ENCODE data around the gene ATG7.

DNA sequence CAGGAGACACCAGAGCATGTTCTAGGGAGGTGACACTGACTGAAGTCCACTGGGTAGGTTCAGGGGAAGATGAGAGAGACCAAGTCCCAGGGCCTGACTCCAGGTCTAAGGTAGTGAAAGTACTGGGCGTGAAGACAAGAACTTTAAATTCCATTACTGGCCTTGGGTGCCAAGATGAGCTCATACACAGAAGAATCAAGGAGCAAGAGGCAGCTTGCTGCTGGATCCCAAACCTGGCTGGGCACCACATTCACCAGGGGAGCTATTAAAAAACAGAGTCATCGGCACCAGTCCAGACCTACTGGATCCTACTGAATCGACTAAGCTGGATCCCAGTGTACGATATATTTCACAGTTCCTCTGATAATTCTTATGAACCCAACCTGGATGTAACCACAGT lies 42.1 kb upstream of the ATG7 start:
- no peak for TF ChIP-seq POLR2A (IDR thresholded peaks at IDR 0.05)
- TF ChIP-seq, protein P1, sequence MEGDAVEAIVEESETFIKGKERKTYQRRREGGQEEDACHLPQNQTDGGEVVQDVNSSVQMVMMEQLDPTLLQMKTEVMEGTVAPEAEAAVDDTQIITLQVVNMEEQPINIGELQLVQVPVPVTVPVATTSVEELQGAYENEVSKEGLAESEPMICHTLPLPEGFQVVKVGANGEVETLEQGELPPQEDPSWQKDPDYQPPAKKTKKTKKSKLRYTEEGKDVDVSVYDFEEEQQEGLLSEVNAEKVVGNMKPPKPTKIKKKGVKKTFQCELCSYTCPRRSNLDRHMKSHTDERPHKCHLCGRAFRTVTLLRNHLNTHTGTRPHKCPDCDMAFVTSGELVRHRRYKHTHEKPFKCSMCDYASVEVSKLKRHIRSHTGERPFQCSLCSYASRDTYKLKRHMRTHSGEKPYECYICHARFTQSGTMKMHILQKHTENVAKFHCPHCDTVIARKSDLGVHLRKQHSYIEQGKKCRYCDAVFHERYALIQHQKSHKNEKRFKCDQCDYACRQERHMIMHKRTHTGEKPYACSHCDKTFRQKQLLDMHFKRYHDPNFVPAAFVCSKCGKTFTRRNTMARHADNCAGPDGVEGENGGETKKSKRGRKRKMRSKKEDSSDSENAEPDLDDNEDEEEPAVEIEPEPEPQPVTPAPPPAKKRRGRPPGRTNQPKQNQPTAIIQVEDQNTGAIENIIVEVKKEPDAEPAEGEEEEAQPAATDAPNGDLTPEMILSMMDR (IDR thresholded peaks at IDR 0.05): no peak

All from heart left ventricle (tissue), 13 donors.